ENCODE data around the gene DIDO1. TPM values are rescaled to one million over a fixed set of nuclear protein-coding genes. Genes with fewer than 3 reads are reported as not detected.

Gene DIDO1
- total and polyA plus RNA-seq, 2 of the 13 experiments (the other 11 are each of a cell fraction or from before 2014, with no cell fraction given) = 75.0 to 75.1 TPM

DNA sequence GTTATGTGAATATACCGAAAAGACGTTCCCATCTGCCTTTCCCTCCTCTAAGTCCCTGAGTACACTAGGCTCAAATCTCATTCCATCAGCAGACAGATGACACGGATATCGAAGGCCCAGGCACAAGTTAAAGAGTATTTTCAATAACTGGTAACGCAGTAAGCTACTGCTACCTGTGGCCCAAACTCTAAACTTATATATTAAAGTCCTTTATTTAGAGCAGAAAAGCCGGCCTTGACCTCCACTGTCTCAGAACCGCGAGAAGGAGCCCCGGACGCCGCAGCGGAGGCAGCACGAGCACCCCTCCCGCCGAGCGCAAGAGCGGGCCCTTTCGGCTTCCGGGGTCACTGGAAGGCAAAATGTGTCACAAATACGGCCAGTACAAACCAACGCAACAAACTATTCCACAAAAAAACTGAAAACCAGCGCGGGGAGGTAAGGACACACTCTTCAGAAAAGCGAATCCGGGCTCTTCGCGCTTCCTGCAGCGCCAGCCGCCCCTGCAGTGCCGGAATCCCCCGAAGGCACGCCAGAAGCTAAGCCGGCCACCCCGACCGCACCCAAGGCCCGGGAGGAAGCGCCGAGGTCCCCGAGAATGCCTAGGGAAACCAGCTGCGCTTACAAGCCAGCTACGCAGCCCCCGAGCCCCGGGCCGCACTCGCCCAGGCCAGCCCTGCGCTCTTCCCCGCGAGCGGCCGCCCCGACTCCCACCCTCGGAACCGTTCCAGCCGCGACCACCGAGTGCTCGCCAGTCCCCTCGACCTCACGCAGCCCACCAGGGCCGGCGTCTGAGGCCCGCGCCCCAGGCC is 681 bp downstream of the DIDO1 start (continued):
- TF ChIP-seq ZNF232 (CRISPR knock-in tag; IDR thresholded peaks at IDR 0.05; ENCODE audit: borderline replicate concordance) = no peak
- no peak for TF ChIP-seq PHB2 (IDR thresholded peaks at IDR 0.05; ENCODE audit: partially characterized antibody)
- TF ChIP-seq, protein P1, sequence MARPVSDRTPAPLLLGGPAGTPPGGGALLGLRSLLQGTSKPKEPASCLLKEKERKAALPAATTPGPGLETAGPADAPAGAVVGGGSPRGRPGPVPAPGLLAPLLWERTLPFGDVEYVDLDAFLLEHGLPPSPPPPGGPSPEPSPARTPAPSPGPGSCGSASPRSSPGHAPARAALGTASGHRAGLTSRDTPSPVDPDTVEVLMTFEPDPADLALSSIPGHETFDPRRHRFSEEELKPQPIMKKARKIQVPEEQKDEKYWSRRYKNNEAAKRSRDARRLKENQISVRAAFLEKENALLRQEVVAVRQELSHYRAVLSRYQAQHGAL (CRISPR knock-in tag; IDR thresholded peaks at IDR 0.05; ENCODE audit: not compliant biosample characterization) = no peak
- TF ChIP-seq TSC22D2 (CRISPR knock-in tag; IDR thresholded peaks at IDR 0.05; ENCODE audit: borderline replicate concordance) = no peak; the same call in 1 of the 2 replicates
- no peak for TF ChIP-seq PLRG1 (conservative IDR thresholded peaks at IDR 0.05)
- no peak for TF ChIP-seq SMYD3 (CRISPR knock-in tag; IDR thresholded peaks at IDR 0.05)
- TF ChIP-seq ZNF136 (CRISPR knock-in tag; IDR thresholded peaks at IDR 0.05; ENCODE audit: low read depth) = no peak
- TF ChIP-seq, protein P2, sequence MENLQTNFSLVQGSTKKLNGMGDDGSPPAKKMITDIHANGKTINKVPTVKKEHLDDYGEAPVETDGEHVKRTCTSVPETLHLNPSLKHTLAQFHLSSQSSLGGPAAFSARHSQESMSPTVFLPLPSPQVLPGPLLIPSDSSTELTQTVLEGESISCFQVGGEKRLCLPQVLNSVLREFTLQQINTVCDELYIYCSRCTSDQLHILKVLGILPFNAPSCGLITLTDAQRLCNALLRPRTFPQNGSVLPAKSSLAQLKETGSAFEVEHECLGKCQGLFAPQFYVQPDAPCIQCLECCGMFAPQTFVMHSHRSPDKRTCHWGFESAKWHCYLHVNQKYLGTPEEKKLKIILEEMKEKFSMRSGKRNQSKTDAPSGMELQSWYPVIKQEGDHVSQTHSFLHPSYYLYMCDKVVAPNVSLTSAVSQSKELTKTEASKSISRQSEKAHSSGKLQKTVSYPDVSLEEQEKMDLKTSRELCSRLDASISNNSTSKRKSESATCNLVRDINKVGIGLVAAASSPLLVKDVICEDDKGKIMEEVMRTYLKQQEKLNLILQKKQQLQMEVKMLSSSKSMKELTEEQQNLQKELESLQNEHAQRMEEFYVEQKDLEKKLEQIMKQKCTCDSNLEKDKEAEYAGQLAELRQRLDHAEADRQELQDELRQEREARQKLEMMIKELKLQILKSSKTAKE (CRISPR knock-in tag; IDR thresholded peaks at IDR 0.05; ENCODE audit: borderline replicate concordance) = no peak
- TF ChIP-seq, protein P3, sequence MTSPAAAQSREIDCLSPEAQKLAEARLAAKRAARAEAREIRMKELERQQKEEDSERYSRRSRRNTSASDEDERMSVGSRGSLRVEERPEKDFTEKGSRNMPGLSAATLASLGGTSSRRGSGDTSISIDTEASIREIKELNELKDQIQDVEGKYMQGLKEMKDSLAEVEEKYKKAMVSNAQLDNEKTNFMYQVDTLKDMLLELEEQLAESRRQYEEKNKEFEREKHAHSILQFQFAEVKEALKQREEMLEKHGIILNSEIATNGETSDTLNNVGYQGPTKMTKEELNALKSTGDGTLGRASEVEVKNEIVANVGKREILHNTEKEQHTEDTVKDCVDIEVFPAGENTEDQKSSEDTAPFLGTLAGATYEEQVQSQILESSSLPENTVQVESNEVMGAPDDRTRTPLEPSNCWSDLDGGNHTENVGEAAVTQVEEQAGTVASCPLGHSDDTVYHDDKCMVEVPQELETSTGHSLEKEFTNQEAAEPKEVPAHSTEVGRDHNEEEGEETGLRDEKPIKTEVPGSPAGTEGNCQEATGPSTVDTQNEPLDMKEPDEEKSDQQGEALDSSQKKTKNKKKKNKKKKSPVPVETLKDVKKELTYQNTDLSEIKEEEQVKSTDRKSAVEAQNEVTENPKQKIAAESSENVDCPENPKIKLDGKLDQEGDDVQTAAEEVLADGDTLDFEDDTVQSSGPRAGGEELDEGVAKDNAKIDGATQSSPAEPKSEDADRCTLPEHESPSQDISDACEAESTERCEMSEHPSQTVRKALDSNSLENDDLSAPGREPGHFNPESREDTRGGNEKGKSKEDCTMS (CRISPR knock-in tag; conservative IDR thresholded peaks at IDR 0.05) = no peak
- TF ChIP-seq ZNF616 (CRISPR knock-in tag; IDR thresholded peaks at IDR 0.05; ENCODE audit: low read depth) = no peak; the same call in 1 of the 2 replicates
- 0 out of 2 replicates have a peak, but pooled peaks have one; percentile 14 for TF ChIP-seq NR2F2 (IDR thresholded peaks at IDR 0.05; ENCODE audit: borderline replicate concordance, low read depth)
- no peak for TF ChIP-seq ONECUT2 (CRISPR knock-in tag; IDR thresholded peaks at IDR 0.05)
- peak; percentile 10; the same call in 1 of the 2 replicates for TF ChIP-seq KDM5B (CRISPR knock-in tag; IDR thresholded peaks at IDR 0.05; ENCODE audit: borderline replicate concordance)
- peak; percentile 48 for TF ChIP-seq PHF8 (CRISPR knock-in tag; IDR thresholded peaks at IDR 0.05)
- TF ChIP-seq, protein P4, sequence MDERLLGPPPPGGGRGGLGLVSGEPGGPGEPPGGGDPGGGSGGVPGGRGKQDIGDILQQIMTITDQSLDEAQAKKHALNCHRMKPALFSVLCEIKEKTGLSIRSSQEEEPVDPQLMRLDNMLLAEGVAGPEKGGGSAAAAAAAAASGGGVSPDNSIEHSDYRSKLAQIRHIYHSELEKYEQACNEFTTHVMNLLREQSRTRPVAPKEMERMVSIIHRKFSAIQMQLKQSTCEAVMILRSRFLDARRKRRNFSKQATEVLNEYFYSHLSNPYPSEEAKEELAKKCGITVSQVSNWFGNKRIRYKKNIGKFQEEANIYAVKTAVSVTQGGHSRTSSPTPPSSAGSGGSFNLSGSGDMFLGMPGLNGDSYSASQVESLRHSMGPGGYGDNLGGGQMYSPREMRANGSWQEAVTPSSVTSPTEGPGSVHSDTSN (CRISPR knock-in tag; IDR thresholded peaks at IDR 0.05) = no peak
- TF ChIP-seq, protein P5, sequence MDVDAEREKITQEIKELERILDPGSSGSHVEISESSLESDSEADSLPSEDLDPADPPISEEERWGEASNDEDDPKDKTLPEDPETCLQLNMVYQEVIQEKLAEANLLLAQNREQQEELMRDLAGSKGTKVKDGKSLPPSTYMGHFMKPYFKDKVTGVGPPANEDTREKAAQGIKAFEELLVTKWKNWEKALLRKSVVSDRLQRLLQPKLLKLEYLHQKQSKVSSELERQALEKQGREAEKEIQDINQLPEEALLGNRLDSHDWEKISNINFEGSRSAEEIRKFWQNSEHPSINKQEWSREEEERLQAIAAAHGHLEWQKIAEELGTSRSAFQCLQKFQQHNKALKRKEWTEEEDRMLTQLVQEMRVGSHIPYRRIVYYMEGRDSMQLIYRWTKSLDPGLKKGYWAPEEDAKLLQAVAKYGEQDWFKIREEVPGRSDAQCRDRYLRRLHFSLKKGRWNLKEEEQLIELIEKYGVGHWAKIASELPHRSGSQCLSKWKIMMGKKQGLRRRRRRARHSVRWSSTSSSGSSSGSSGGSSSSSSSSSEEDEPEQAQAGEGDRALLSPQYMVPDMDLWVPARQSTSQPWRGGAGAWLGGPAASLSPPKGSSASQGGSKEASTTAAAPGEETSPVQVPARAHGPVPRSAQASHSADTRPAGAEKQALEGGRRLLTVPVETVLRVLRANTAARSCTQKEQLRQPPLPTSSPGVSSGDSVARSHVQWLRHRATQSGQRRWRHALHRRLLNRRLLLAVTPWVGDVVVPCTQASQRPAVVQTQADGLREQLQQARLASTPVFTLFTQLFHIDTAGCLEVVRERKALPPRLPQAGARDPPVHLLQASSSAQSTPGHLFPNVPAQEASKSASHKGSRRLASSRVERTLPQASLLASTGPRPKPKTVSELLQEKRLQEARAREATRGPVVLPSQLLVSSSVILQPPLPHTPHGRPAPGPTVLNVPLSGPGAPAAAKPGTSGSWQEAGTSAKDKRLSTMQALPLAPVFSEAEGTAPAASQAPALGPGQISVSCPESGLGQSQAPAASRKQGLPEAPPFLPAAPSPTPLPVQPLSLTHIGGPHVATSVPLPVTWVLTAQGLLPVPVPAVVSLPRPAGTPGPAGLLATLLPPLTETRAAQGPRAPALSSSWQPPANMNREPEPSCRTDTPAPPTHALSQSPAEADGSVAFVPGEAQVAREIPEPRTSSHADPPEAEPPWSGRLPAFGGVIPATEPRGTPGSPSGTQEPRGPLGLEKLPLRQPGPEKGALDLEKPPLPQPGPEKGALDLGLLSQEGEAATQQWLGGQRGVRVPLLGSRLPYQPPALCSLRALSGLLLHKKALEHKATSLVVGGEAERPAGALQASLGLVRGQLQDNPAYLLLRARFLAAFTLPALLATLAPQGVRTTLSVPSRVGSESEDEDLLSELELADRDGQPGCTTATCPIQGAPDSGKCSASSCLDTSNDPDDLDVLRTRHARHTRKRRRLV (CRISPR knock-in tag; IDR thresholded peaks at IDR 0.05) = peak; percentile 53; the same call in 1 of the 2 replicates
- TF ChIP-seq TBP (CRISPR knock-in tag; IDR thresholded peaks at IDR 0.05) = no peak

Measured in HepG2 (cell line).